HG03159 (cell line): ENCODE data around the gene DNM3.

Source experiments
- ATAC-seq: cut with Tn5 transposase; IDR thresholded peaks from one replicate; pipeline ENCODE4 v1.9.1; 2021; ENCODE audit warnings: mild to moderate bottlenecking, moderate library complexity; ENCODE audit not compliant: unreplicated experiment

DNM3 gene

DNA sequence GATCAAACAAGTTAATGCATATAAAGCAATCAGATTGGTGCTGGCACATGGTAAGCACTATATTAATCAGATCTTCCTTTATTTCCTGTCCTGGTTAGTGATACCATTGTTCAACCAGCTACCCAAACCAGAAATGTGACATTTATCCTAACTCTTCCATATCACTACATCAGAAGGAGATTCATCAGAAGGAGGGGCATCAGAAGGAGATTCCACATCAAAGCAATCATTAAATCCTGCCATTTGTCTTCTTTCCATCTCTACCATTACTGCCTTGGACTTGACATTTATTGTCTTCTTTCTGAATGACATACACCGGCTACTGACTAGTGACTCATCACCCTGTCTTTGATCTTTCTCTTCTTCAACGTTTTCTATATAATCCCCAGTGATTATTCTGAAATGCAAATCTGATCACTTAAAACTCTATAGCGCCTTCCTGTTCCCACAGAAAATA, 75.0 kb downstream of the DNM3 start:
- ATAC-seq: no peak

DNA sequence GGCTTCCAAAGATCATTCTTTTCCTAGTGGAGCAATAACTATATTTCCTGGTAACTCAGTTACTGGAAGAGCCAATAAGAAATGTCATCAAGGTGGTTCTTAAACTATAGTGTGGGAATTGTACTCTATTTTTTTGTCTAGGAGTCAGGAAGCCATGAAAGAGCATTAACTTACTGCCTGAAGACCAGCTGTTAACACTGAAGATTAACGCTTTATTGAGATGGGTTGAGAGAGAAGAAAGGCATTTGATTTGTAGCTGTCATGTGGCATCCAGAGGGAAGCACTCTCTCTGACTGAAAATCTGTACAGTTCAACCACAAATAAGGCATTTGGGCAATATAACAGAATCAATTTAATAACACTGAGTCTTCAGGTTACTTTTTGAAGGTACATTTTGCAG, 76.0 kb downstream of the DNM3 start:
- no peak for ATAC-seq

DNA sequence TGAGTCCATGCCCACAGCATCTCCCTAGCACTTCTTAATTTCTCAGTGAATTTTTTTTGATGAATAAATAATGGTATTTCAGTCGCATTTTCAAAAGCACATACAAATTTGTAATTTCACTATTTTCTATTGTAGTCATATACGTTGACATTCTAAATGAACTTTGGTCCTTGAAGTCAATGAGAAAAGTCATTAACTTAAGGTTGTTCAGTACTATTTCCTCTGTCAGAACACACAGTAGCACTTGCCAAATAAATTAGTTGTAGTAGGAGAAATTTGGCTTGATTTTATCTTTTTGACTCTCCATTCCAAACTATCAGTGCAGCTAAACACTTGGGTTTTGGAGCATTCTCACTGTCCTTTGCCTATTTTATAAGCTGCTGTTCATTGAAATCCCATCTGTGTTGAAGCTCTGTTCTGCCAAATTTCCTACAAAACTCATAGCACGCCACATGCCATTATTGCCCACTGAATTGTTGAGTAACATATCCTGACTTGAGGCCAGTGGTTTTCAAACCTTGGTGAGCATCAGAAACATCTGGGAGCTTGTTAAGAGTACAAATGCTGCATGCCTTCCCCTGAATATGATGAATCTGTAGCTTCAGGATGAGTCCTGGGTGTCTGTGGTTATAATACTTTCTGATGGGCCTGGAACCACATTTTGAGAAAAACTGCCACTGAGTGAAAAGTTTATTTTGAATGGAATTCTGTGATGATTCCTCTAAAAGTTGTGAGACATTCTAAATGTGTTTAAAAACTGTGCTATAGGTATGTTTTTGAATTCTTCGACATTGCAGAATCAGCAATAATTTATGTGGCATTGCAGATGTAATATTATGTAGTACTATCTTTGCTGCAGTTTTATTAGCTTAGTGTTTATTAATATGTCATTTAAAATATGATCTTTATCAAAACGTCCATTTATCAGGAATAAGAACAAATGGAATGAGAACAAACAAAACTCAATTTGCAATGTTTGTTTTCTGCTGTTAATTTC, 78.9 kb downstream of the DNM3 start:
- ATAC-seq: no peak

DNA sequence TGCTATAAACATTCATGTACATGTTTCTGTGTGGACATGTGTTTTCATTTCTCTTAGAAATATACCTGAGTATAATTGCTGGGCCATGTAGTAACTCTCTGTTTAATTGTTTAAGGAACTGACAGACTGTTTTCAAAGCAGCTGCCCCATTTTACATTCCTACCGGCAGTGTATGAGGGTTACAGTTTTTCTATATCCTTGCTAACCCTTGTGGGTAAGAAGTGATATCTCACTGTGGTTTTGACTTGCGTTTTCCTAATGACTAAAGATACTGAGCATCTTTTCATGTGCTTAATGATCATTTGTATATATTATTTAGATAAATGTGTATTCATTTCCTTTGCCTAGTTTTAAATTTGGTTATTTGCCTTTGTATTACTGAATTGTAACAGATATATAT, 81.7 kb downstream of the DNM3 start:
- ATAC-seq: no peak

DNA sequence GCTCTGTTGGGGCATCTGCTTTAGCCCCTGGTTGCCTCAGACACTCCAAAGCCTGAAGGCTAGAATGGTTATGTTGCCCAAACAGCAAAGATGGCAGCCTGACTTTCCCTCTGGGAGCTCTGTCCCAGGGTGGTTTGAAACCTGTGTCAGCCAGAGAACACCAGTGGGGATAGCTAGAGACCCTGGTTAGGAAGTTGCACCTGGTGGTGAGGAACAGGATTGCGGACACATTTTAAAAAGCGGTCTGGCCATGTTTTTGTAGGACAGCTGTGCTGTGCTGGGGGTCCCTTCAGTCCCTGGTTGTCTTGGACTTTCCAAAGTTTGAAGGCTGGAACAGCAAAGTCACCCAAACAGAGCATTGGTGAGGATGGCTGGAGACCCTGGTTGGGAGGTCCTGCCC, 87.8 kb downstream of the DNM3 start:
- ATAC-seq: no peak

DNA sequence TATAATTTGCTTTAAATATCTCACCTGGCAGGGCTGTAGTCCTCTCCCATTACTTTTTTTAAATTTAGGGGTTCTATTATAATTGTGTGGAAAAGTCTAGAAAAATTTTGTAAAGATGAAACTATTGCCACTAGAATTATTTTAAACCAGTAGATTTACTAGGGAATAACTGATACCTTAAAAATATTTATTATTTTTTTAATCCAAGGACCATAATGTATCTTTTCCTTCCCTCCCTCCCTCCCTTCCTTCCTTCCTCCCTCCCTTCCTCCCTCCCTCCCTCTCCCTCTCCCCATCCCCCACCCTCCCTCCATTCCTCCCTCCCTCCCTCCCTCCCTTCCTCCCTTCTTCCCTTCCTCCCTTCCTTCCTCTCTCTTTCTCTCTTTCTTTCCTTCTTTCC, 90.5 kb downstream of the DNM3 start:
- ATAC-seq: no peak

DNA sequence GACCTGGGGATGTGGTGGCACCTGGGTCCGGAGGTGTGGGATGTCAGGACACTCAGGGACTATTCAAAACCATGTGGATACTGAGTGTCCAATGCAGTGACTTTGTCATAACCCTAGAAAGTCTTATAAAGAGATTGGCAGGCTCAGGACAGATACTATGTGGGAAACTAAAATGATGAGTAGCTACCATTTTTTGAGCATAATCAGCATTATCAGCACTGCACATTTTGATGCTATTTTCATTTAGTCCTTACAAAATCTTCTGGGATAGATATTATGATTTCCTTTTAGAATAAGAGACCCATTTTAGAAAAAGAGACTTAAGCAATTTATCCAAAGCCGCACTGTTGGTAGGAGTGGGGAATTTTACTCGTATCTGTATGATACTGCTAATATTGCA, 93.4 kb downstream of the DNM3 start:
- no peak for ATAC-seq

DNA sequence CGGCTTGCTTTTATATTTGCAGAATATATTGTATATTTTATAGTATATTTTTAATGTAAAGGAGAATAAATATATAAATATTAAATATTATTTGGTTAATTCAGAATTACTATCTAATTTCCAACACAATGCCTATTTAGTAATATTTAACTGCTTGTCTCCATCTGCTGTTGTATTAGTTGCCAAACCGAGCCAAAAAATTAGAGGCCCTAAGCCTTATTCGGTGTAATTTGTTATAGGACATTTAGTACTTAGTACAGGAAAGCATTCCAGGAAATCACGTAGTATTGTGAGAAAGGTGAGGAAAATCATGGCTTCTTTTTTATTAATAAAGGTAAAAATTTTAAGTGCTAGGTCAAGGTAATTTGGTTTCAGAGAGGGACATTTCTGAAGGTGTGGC, 93.8 kb downstream of the DNM3 start:
- no peak for ATAC-seq

DNA sequence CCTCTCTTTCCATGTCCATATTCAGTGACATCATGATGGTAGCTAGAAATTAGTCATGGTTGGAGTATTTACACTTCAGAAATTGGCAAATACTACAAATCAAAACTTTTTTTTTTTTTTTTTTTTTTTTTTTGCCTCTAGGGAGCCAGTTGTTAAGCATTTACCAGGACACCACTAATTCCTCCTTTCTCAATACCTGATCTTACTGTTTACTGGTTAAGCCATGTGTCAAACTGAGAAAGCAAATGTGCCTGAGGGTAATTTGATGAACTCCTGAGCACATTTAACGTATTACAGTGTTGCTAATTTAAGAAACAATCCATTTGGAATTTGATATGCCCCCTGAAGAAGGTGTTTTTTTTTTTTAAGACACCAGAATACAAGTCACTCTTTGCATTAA, 94.4 kb downstream of the DNM3 start:
- ATAC-seq: no peak

DNA sequence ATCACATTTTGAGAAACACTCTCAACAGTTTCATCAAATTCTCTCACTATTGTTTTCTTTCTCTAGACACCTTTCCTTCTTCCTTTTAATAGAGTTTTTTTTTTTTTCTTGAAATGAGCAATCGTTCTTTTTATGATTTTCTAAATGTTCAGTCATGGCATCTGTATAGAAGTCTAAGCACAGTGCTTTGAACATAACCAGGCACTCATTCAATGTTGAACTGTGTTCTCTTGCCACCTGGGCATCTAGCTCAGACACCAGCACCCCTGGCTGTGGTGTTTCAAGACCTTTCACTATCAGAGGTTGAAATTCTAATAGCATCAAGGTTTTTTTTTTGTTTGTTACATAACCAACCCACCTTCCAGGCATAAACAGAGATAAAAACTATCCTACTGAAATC, 96.6 kb downstream of the DNM3 start:
- ATAC-seq: no peak

DNA sequence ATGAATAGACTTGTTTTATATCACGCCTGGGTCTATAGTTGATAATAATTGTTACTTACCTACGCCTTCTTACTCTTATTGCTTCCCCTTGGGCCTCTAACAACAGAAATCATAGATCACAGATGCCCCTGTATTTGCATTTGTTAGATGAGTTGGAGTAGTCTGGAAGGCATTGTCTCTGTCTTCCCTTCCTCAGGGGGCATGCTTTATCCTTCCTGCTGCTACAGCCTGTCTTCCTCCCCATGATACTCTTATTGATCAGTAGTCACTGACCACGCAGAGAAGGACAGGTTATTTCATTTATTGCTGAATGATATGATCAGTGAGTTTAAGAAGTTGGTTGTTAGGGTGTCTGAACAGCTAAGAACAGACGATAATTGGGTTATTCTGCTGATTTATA, 98.4 kb downstream of the DNM3 start:
- no peak for ATAC-seq

DNA sequence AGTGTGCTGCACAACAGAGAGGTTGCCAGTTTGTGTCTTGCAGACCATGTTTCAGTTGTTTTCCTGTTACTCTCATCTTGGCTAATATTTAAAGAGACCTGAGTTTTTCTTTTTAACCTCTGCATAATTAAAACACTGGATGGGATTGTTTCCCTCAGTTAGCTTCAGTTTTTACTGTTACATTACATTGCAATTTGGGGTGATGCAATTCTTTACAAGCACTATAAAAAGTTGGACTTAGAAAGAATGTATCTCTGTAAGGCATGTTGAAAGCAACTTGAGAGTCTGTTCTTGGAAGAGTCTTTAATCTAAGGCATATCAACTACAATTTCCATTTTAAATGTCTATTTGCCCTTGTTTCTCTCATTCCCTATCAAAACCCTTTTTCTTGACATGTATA, 99.1 kb downstream of the DNM3 start:
- no peak for ATAC-seq

DNA sequence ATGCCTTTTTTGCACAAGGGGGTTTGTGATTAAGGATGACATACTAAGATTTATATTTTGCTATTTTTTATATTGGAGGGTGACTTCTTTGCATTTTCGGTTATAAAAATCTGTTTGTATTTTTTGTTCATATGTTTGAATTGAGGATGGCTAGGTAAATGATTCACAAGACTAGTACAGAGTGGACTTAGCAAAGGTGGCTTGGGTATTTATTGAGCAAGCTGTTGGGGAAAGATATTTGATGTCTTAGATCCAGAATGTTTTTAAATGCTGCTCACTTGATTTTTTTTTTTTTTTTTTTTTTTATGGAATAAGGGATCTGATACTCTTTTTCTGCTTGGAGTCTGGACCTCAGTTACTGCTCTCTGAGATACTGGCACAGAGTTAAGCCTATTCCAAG, 100.6 kb downstream of the DNM3 start:
- no peak for ATAC-seq

DNA sequence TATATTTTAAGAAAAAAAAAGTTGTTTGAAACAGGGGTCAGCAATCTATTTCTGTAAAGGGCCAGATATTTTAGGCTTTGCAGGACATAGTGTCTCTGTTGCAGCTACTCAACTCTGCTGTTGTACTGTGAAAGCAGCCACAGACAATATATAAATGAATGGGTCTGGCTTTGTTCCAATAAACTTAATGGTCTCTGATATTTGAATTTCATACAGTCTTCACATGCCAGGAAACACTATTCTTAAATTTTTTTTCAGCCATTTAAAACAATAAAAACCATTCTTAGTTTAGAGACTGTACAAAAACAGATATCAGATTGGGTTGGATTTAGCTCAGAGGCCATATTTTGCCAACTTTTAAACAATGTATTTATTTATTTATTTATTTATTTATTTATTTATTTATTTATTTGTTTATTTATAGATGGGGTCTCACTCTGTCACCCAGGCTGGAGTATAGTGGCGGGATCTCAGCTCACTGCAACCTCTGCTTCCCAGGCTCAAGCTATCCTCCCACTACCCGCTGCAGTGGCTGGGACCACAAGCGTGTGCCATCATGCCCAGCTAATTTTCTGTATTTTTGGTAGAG, 102.8 kb downstream of the DNM3 start:
- ATAC-seq: no peak

DNA sequence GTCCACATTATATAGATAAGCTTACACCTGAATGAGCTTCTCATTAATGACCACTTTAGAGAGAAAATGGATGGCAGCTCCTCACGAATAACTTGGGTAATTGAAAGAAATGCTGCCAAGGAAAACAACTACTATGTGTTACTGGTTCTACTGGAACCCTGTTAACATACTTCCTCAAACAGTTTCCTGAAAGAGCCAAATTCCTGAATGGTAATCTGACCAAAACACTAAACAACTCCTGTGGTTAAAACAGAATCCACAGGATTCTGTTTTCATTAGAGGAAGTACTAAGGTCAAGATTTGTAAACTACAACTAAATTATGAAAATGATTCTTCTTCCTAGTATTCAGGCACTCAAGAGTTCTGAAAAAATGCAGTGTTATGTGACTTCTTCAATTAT, 107.2 kb downstream of the DNM3 start:
- no peak for ATAC-seq

DNA sequence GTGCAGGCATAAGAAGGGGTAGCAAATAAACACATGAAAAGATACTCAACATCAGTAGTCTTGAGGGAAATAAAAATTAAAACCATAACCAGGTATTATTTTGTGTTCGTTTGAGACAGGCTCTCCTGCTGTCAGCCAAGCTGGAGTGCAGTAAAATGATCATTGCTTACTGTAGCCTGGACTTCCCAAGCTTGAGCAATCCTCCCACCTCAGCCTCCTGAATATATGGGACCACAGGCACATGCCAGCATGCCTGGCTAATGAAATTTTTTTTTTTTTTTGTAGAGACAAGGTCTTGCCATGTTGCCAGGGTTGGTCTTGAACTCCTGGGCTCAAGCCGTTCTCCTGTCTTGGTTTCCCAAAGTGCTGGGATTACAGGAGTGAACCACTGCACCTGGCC, 108.0 kb downstream of the DNM3 start:
- no peak for ATAC-seq

DNA sequence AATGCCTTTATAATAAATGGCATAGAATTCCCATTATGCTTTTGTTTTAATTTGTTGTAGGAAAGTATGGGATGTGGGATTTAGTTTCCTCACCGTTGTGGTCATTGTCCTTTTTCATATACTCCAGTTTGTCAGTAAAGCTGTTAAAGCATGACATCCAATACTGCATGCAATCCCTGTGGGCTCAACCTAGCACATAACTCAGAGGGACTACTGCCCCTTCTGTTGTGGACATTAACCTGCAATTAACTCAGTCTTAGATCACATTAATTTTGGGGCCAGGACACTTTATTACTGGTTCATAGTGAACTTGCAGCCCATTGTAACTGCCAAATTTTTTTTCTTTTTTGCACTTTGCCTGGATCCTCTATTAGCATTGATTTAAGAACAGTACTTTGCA, 112.5 kb downstream of the DNM3 start:
- ATAC-seq: no peak

DNA sequence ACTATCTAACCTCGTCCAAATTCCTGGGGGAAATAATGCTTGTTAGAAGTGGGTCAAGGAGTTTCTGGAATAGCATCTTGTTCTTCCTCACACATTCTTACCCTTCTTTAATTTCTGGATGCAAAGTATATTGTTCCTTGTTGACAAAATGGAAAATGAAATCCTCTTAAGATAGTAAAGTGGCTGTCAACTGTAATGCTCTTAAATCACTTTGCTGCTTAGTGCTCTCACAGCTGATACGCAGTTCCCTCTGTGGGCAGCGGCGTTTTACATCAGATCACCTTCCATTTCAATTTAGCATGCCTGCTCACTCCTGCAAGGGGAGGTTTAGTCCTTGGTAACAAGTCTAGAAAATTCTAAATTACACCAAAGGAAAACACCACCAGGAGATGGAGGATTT, 113.1 kb downstream of the DNM3 start:
- ATAC-seq: no peak

DNA sequence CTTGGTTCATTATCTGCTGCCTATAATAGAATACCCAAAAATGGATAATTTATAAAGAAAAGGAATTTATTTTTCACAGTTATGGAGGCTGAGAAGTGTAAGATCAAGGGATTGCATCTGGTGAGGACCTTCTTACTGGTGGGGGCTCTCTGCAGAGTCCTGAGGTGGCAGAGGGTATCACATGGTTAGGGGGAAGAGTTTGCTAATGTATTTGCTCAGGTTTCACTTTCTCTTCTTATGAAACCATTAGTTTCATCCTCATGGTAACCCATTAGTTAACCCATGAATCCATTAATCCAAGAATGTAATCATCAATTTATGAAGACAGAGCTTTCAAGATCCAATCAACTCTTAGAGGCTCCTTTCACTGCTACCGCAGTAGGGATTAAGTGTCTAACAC, 120.6 kb downstream of the DNM3 start:
- peak; percentile 72 for ATAC-seq

DNA sequence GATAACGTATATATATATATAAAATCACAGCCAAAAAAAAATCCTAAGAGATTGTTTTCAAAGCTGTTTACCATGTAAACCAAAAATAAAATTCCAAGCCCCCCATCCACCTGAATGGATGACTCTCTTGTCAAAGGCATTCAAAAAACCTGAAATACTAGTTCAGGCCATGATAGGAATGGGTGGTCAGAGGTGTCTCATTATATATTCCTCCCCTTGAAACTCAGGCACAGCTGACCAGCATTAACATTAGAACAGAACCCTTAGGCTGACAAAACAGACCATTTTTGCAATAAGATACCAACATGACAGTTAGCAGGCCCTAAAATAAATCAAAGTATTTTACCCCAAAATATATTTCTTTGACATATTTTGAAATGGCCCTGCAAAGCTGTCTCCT, 122.5 kb downstream of the DNM3 start:
- ATAC-seq: no peak

DNA sequence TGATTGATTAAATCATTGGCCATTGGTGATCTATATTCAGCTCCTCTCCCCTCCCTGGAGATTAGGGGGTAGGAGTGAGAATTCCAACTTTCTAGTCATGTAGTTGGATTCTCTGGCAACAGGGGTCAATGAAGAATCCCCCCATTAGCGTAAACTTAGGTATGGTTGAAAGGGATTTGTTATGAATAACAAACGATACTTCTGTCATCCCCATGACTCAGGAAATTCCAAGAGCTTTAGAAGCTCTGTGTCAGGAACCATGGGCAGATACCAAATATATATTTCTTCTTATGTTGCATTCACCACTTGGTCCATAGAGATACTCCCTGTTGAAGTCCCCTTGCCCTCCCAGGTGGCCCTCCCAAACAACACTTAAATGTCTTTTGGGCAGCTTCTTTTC, 124.5 kb downstream of the DNM3 start:
- ATAC-seq: no peak

DNA sequence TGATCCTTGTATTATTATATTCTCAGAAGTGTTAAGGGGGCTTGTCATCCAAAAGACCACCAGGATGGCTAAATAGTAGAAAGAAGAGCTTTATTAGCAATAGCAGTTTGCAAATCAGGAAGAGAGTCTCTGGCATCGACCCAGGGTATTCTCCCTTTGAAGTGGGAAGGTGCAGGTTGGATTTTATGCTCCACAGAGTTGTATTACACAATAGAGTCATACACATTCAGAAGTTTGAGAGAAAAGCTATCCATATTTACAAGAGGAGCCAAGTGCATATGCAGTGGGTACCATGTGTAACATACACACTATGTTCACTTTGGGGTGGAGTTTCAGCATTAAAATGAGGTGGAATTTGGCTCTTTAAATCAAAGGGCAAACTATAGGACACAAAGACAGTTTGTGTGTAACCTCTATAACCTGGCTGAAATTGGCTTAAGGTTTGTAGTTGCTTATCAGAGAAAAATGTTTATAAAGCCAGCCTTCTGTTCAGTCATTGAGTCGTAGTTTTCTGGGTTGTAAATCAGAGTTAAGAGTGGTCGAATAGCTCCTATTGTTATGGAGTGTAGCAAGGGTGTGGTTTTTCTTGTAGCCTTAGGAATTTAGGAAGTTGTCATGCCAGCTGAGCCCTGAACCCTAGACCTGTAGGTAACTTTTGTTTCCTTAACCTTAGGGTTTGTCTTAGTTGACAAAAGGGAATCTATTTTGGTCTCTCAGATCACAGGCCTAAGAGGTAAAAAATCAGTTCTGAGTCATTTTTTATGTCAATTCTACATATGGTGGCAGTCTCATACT, 125.3 kb downstream of the DNM3 start:
- no peak for ATAC-seq
